Measurements from ENCODE around the gene ZNF823.
"Not testable (repeated sequence)": the region's sequence is repeated elsewhere in the genome, so short reads cannot be mapped to it uniquely, and the experiment has no call there.

Gene ZNF823

GRCh38 chr19:11676661-11677600, 61.8 kb downstream of the ZNF823 start:
- DNase-seq = not testable (repeated sequence)

GRCh38 chr19:11675569-11675968, 63.2 kb downstream of the ZNF823 start:
- no peak for DNase-seq

- no peak for DNase-seq
Observed at GRCh38 chr19:11674067-11674492, 64.7 kb downstream of the ZNF823 start.

- peak; percentile 2 to 15 for DNase-seq
Observed at GRCh38 chr19:11673608-11674041, 65.1 kb downstream of the ZNF823 start.
